ENCODE data around the gene SSU72. TPM values are rescaled to one million over a fixed set of nuclear protein-coding genes. Genes with fewer than 3 reads are reported as not detected.

Gene SSU72
- total RNA-seq, 2 donors from 2014 or later: 120 to 175 TPM

DNA sequence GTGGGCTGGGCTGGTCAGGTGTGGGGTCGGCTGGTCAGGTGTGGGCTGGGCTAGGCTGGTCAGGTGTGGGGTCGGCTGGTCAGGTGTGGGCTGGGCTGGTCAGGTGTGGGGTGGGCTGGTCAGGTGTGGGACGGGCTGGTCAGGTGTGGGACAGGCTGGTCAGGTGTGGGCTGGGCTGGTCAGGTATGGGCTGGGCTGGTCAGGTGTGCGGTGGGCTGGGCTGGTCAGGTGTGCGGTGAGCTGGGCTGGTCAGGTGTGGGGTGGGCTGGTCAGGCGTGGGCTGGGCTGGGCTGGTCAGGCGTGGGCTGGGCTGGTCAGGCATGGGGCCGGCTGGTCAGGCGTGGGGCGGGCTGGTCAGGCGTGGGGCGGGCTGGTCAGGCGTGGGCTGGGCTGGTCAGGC, 31.6 kb upstream of the SSU72 start:
- peak; percentile 15 for DNase-seq
- no peak overlapping the region for H3K27ac ChIP-seq
- no peaks in the 10 kb centered on the region for H3K36me3 ChIP-seq
- H3K4me1 ChIP-seq: no peaks in the 10 kb centered on the region
- no peaks in the 10 kb centered on the region for H3K9me3 ChIP-seq
- no peak overlapping the region for H3K4me3 ChIP-seq
- TF ChIP-seq, protein P1, sequence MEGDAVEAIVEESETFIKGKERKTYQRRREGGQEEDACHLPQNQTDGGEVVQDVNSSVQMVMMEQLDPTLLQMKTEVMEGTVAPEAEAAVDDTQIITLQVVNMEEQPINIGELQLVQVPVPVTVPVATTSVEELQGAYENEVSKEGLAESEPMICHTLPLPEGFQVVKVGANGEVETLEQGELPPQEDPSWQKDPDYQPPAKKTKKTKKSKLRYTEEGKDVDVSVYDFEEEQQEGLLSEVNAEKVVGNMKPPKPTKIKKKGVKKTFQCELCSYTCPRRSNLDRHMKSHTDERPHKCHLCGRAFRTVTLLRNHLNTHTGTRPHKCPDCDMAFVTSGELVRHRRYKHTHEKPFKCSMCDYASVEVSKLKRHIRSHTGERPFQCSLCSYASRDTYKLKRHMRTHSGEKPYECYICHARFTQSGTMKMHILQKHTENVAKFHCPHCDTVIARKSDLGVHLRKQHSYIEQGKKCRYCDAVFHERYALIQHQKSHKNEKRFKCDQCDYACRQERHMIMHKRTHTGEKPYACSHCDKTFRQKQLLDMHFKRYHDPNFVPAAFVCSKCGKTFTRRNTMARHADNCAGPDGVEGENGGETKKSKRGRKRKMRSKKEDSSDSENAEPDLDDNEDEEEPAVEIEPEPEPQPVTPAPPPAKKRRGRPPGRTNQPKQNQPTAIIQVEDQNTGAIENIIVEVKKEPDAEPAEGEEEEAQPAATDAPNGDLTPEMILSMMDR (IDR thresholded peaks at IDR 0.05): no peak
- intact Hi-C loops (cut with DNase I): no loop called here
- no peak overlapping the region for H3K9ac ChIP-seq (ENCODE audit: low read depth in 2 of 2, low read length in 2 of 2)
- H3K27me3 ChIP-seq: peaks cover 4% of the 10 kb centered on the region

DNA sequence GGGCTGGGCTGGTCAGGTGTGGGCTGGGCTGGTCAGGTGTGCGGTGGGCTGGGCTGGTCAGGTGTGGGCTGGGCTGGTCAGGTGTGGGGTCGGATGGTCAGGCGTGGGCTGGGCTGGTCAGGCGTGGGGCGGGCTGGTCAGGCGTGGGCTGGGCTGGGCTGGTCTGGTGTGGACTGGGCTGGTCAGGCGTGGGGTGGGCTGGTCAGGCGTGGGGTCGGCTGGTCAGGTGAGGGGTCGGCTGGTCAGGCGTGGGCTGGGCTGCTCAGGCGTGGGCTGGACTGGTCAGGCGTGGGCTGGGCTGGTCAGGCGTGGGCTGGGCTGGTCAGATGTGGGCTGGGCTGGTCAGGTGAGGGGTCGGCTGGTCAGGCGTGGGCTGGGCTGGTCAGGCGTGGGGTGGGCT, 31.1 kb upstream of the SSU72 start:
- DNase-seq: no peak
- peaks cover 9% of the 10 kb centered on the region for H3K27me3 ChIP-seq
- H3K9ac ChIP-seq (ENCODE audit: low read depth in 2 of 2, low read length in 2 of 2): no peak overlapping the region
- intact Hi-C loops (cut with DNase I): no loop called here
- TF ChIP-seq, protein P1 (IDR thresholded peaks at IDR 0.05): no peak
- no peaks in the 10 kb centered on the region for H3K4me1 ChIP-seq
- no peak overlapping the region for H3K4me3 ChIP-seq
- no peaks in the 10 kb centered on the region for H3K36me3 ChIP-seq
- H3K27ac ChIP-seq: no peak overlapping the region
- H3K9me3 ChIP-seq: no peaks in the 10 kb centered on the region

DNA sequence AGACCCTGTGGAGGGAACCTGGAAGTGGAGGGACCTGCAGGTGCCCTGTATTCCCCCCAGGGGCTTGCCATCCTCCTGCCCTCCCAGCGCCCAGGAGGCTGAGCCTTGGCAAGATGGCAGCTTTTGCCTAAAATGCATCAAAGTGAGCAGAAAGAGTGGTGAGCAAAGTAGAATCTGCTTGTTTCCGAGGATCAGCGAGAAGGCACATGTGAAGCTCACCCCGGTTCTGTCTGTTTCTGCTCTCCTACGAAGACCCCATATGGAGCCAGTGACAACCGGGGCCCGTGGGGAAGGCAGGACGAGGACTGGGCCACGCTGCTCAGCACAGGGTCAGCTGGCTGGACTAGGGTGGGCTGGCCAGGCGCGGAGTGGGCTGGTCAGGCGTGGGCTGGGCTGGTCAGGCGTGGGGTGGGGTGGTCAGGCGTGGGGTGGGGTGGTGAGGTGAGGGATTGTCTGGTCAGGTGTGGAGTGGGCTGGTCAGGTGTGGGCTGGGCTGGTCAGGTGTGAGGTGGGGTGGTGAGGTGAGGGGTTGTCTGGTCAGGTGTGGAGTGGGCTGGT, 30.4 kb upstream of the SSU72 start:
- Histone ChIP-seq H3K27ac (no peak overlapping the region), H3K9ac (ENCODE audit: low read depth in 2 of 2, low read length in 2 of 2) (no peak overlapping the region), H3K36me3 (no peaks in the 10 kb centered on the region), H3K9me3 (no peaks in the 10 kb centered on the region), H3K4me1 (no peaks in the 10 kb centered on the region), H3K4me3 (no peak overlapping the region), H3K27me3 (peaks cover 11% of the 10 kb centered on the region)
- TF ChIP-seq, protein P1 (IDR thresholded peaks at IDR 0.05): no peak
- DNase-seq: no peak
- intact Hi-C loops (cut with DNase I): no loop called here

DNA sequence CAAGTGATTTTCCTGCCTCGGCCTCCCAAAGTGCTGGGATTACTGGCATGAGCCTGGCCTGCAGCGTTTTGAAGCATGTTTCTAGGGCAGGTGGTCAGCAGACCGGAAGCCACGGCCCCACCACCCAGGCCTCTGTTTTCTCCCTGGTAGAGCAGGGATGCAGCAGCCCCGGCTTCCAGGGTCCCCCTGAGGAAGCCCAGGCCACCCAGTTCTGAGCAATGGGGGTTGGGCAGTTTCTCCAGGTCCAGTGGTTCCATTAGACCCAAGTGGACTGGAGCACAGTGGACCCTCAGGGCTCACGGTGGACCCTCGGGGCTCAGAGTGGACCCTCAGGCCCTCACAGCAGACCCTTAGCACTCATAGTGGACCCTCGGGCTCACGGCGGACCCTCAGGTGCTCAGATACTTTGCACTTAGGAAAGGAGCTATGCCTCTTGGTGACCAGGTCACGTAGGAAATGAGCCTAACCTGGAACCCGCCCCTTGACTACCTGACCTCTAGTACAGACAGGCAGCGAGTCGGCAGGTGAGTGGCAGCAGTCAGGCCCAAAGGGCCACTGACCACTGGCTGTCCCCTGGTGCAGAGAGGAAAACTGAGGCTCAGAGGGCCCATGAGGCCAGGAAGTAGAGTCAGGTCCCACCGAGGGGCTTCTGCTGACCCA, 29.8 kb upstream of the SSU72 start:
- H3K27me3 ChIP-seq: peaks cover 11% of the 10 kb centered on the region
- TF ChIP-seq, protein P1 (IDR thresholded peaks at IDR 0.05): no peak
- no peaks in the 10 kb centered on the region for H3K36me3 ChIP-seq

DNA sequence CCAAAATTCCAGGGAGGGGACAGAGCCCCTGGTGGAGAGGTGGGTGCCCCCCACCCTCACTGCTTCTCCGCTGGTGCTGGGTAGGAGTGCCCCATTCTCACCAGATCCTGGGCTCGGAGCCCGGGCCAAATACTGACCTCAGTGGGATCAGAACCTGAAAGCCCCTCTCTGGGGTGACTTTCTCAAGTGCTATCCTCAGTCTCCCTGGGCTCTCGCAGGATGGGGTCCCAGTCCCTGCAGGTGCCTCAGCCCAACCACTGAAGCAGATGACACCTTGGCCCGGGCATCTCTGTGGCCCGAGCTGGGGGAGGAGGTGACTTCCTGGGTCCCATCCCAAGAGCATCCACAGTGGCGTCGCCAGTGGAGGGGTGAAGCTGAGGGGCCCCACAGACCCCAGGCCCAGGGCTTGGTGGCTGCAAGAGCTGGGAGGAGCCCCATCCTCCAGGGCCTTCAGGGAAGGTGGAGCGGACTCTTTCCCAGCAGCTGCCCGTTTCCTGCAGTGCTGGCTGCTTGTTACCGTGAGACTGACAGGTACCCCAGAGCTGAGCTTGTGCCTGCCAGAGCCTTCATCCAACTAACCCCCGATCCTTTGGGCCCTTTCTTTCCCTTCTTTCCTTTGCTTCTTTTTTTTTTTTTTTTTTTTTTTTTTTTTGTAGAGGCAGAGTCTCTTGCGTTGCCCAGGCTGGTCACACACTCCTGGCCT, 29.2 kb upstream of the SSU72 start:
- TF ChIP-seq, protein P1 (IDR thresholded peaks at IDR 0.05): no peak
- no peak overlapping the region for H3K9ac ChIP-seq (ENCODE audit: low read depth in 2 of 2, low read length in 2 of 2)
- H3K27ac ChIP-seq: no peak overlapping the region
- no peaks in the 10 kb centered on the region for H3K36me3 ChIP-seq
- no peaks in the 10 kb centered on the region for H3K9me3 ChIP-seq
- intact Hi-C loops (cut with DNase I): no loop called here
- no peak overlapping the region for H3K4me3 ChIP-seq
- peaks cover 17% of the 10 kb centered on the region for H3K27me3 ChIP-seq
- DNase-seq: no peak
- H3K4me1 ChIP-seq: peaks cover 4% of the 10 kb centered on the region

More for the DNA sequence above, 29.8 kb upstream of the SSU72 start:
- Histone ChIP-seq H3K9ac (ENCODE audit: low read depth in 2 of 2, low read length in 2 of 2) (no peak overlapping the region), H3K4me3 (no peak overlapping the region), H3K4me1 (no peaks in the 10 kb centered on the region), H3K27ac (no peak overlapping the region), H3K9me3 (no peaks in the 10 kb centered on the region)
- no peak for DNase-seq
- intact Hi-C loops (cut with DNase I): no loop called here

All from colonic mucosa (tissue), 4 donors.